B cell (primary cell): ENCODE measurements around the gene TSPAN19.

Experiments used
- CTCF ChIP-seq: fragments of 200-600 bp; IDR thresholded peaks from one replicate; pipeline ENCODE4 v1.8.0; 2022; ENCODE audit warnings: antibody characterized with exemption, mild to moderate bottlenecking
- EZH2 ChIP-seq: IDR thresholded peaks from 2 replicates; pipeline ENCODE4 v1.6.1; 2012; ENCODE audit warnings: borderline replicate concordance, low read depth, mild to moderate bottlenecking, moderate library complexity, low read length; ENCODE audit not compliant: insufficient read depth, poor library complexity, severe bottlenecking

- TF ChIP-seq CTCF (no peak), EZH2 (no peak)
Measured at GRCh38 chr12:85059594-85059993, 23.5 kb upstream of the TSPAN19 start.
